Measurements from ENCODE around the gene NCKAP5L. TPM values are rescaled to one million over a fixed set of nuclear protein-coding genes. Genes with fewer than 3 reads are reported as not detected.

Gene NCKAP5L
- total RNA-seq, 1 donor from 2014 or later: 19.3 TPM

DNA sequence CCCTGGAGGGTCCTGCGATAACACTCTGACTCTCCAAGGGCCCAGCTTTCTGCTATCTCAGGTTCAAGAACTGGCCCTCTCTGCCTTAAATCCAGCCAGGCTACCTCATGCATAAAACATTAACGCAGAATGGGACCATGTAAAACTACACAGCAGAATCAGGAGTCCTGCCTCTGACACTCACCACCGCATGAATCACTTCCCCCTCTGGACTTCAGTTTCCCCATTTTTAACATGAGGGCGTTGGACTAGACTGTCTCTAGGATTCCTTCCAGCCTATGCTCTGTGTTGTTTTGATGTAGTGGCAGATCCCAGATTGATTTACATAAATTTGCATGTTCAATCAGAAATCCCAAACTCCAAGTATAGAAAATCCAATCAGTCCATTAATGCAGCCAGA is 3.3 kb downstream of the NCKAP5L start:
- H3K9ac ChIP-seq (ENCODE audit: low read depth in 1 of 3, low read length in 3 of 3): peak overlapping the region; percentile 27 to 61 (median 58)
- peaks cover 56 to 73% (median 58%) of the 10 kb centered on the region in 3 donors for H3K4me1 ChIP-seq (ENCODE audit: control insufficient read depth in 3 of 3, insufficient read depth in 3 of 3, low read length in 3 of 3)

DNA sequence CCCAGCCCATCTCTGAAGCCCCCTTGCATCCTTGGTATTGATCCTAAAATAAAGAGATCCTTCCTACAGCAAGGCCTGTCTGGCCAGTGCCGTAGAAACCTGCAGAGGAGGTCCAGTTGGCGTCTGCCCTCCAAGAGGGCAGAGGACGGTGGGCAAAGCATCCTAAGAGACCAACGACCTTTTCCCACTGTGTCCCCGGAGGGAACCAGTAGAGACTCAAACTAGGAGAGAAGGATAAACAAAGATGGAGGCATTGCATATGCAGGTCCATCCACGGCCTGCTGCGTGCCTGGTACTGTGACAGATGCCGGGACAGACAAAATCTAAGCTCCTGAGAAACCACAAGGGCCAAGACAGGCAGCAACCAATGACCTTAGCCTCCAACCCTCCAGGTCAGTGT is 3.8 kb downstream of the NCKAP5L start:
- Histone ChIP-seq H3K27ac (ENCODE audit: low read depth, low read length) (peak overlapping the region; percentile 84), H3K36me3 (ENCODE audit: control insufficient read depth in 3 of 3, insufficient read depth in 3 of 3, low read length in 3 of 3) (peaks cover 0 to 2% (median 0%) of the 10 kb centered on the region in 3 donors), H3K9me3 (ENCODE audit: control insufficient read depth in 3 of 3, low read length in 3 of 3) (no peaks in the 10 kb centered on the region), H3K4me3 (ENCODE audit: low read length in 3 of 3) (peak overlapping the region in 2 of 3 donors; percentile 31 to 55), H3K27me3 (ENCODE audit: control insufficient read depth in 3 of 3, insufficient read depth in 3 of 3, low read length in 3 of 3) (no peaks in the 10 kb centered on the region), H3K4me1 (ENCODE audit: control insufficient read depth in 3 of 3, insufficient read depth in 3 of 3, low read length in 3 of 3) (peaks cover 58 to 73% (median 59%) of the 10 kb centered on the region in 3 donors), H3K9ac (ENCODE audit: low read depth in 1 of 3, low read length in 3 of 3) (peak overlapping the region; percentile 27 to 61 (median 58))

More for the DNA sequence above, 3.3 kb downstream of the NCKAP5L start:
- H3K27me3 ChIP-seq (ENCODE audit: control insufficient read depth in 3 of 3, insufficient read depth in 3 of 3, low read length in 3 of 3): no peaks in the 10 kb centered on the region
- H3K4me3 ChIP-seq (ENCODE audit: low read length in 3 of 3): peak overlapping the region; percentile 31 to 55 (median 45)
- peaks cover 0 to 2% (median 0%) of the 10 kb centered on the region in 3 donors for H3K36me3 ChIP-seq (ENCODE audit: control insufficient read depth in 3 of 3, insufficient read depth in 3 of 3, low read length in 3 of 3)
- H3K27ac ChIP-seq (ENCODE audit: low read depth, low read length): peak overlapping the region; percentile 84
- no peaks in the 10 kb centered on the region for H3K9me3 ChIP-seq (ENCODE audit: control insufficient read depth in 3 of 3, low read length in 3 of 3)

DNA sequence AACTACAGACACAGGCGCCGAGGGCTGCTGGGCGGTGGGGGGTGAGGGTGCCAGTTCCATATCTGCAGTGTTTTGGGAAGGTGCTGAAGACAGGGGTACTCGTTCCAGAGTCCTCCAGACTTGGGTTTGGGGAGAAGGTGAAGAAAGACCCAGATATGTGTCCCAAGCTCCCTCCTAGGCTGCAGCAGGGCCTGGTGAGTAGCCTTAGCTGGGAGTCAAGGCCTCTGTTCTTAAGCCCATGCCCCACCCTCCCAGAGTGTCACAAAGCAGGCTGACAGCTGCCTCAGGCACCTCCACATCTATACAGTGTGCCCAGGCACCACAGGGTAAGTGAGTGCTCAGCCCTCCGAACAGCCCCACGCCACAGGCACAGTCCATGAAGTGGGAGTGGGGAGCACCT is 4.3 kb downstream of the NCKAP5L start:
- peaks cover 0 to 2% (median 0%) of the 10 kb centered on the region in 3 donors for H3K36me3 ChIP-seq (ENCODE audit: control insufficient read depth in 3 of 3, insufficient read depth in 3 of 3, low read length in 3 of 3)
- H3K27ac ChIP-seq (ENCODE audit: low read depth, low read length): peak overlapping the region; percentile 84
- peak overlapping the region in 1 of 3 donors; percentile 2 for H3K4me3 ChIP-seq (ENCODE audit: low read length in 3 of 3)
- no peaks in the 10 kb centered on the region for H3K9me3 ChIP-seq (ENCODE audit: control insufficient read depth in 3 of 3, low read length in 3 of 3)
- no peaks in the 10 kb centered on the region for H3K27me3 ChIP-seq (ENCODE audit: control insufficient read depth in 3 of 3, insufficient read depth in 3 of 3, low read length in 3 of 3)
- peak overlapping the region in 1 of 3 donors; percentile 30 for H3K9ac ChIP-seq (ENCODE audit: low read depth in 1 of 3, low read length in 3 of 3)
- peaks cover 55 to 68% (median 57%) of the 10 kb centered on the region in 3 donors for H3K4me1 ChIP-seq (ENCODE audit: control insufficient read depth in 3 of 3, insufficient read depth in 3 of 3, low read length in 3 of 3)

- Histone ChIP-seq H3K4me1 (ENCODE audit: control insufficient read depth in 3 of 3, insufficient read depth in 3 of 3, low read length in 3 of 3) (peaks cover 51 to 62% (median 54%) of the 10 kb centered on the region in 3 donors), H3K4me3 (ENCODE audit: low read length in 3 of 3) (no peak overlapping the region), H3K27ac (ENCODE audit: low read depth, low read length) (no peak overlapping the region), H3K27me3 (ENCODE audit: control insufficient read depth in 3 of 3, insufficient read depth in 3 of 3, low read length in 3 of 3) (no peaks in the 10 kb centered on the region), H3K36me3 (ENCODE audit: control insufficient read depth in 3 of 3, insufficient read depth in 3 of 3, low read length in 3 of 3) (peaks cover 0 to 2% (median 0%) of the 10 kb centered on the region in 3 donors), H3K9ac (ENCODE audit: low read depth in 1 of 3, low read length in 3 of 3) (peak overlapping the region in 1 of 3 donors; percentile 30), H3K9me3 (ENCODE audit: control insufficient read depth in 3 of 3, low read length in 3 of 3) (no peaks in the 10 kb centered on the region)
These were observed 4.9 kb downstream of the NCKAP5L start for GRCh38 chr12:49823350-49823749.

GRCh38 chr12:49821373-49822287 is 6.6 kb downstream of the NCKAP5L start:
- Histone ChIP-seq H3K27ac (ENCODE audit: low read depth, low read length) (no peak overlapping the region), H3K36me3 (ENCODE audit: control insufficient read depth in 3 of 3, insufficient read depth in 3 of 3, low read length in 3 of 3) (peaks cover 0 to 2% (median 0%) of the 10 kb centered on the region in 3 donors), H3K4me1 (ENCODE audit: control insufficient read depth in 3 of 3, insufficient read depth in 3 of 3, low read length in 3 of 3) (peaks cover 42 to 51% (median 45%) of the 10 kb centered on the region in 3 donors), H3K4me3 (ENCODE audit: low read length in 3 of 3) (no peak overlapping the region), H3K9ac (ENCODE audit: low read depth in 1 of 3, low read length in 3 of 3) (no peak overlapping the region), H3K27me3 (ENCODE audit: control insufficient read depth in 3 of 3, insufficient read depth in 3 of 3, low read length in 3 of 3) (no peaks in the 10 kb centered on the region), H3K9me3 (ENCODE audit: control insufficient read depth in 3 of 3, low read length in 3 of 3) (no peaks in the 10 kb centered on the region)

- no peaks in the 10 kb centered on the region for H3K9me3 ChIP-seq (ENCODE audit: control insufficient read depth in 3 of 3, low read length in 3 of 3)
- H3K4me1 ChIP-seq (ENCODE audit: control insufficient read depth in 3 of 3, insufficient read depth in 3 of 3, low read length in 3 of 3): peaks cover 25 to 33% (median 29%) of the 10 kb centered on the region in 3 donors
- peak overlapping the region; percentile 10 for H3K27ac ChIP-seq (ENCODE audit: low read depth, low read length)
- H3K36me3 ChIP-seq (ENCODE audit: control insufficient read depth in 3 of 3, insufficient read depth in 3 of 3, low read length in 3 of 3): peaks cover 0 to 4% (median 0%) of the 10 kb centered on the region in 3 donors
- H3K9ac ChIP-seq (ENCODE audit: low read depth in 1 of 3, low read length in 3 of 3): no peak overlapping the region
- no peaks in the 10 kb centered on the region for H3K27me3 ChIP-seq (ENCODE audit: control insufficient read depth in 3 of 3, insufficient read depth in 3 of 3, low read length in 3 of 3)
- no peak overlapping the region for H3K4me3 ChIP-seq (ENCODE audit: low read length in 3 of 3)
These were observed 8.4 kb downstream of the NCKAP5L start for GRCh38 chr12:49819786-49820185.

- peaks cover 12 to 20% (median 16%) of the 10 kb centered on the region in 3 donors for H3K4me1 ChIP-seq (ENCODE audit: control insufficient read depth in 3 of 3, insufficient read depth in 3 of 3, low read length in 3 of 3)
- no peaks in the 10 kb centered on the region for H3K27me3 ChIP-seq (ENCODE audit: control insufficient read depth in 3 of 3, insufficient read depth in 3 of 3, low read length in 3 of 3)
- no peaks in the 10 kb centered on the region for H3K9me3 ChIP-seq (ENCODE audit: control insufficient read depth in 3 of 3, low read length in 3 of 3)
- no peak overlapping the region for H3K4me3 ChIP-seq (ENCODE audit: low read length in 3 of 3)
- no peak overlapping the region for H3K27ac ChIP-seq (ENCODE audit: low read depth, low read length)
- peaks cover 0 to 2% (median 0%) of the 10 kb centered on the region in 3 donors for H3K36me3 ChIP-seq (ENCODE audit: control insufficient read depth in 3 of 3, insufficient read depth in 3 of 3, low read length in 3 of 3)
- H3K9ac ChIP-seq (ENCODE audit: low read depth in 1 of 3, low read length in 3 of 3): no peak overlapping the region
These were observed 9.8 kb downstream of the NCKAP5L start for GRCh38 chr12:49818241-49818895.

GRCh38 chr12:49813131-49813530 is 15.1 kb downstream of the NCKAP5L start:
- H3K4me3 ChIP-seq (ENCODE audit: low read length in 3 of 3): no peak overlapping the region
- H3K9ac ChIP-seq (ENCODE audit: low read depth in 1 of 3, low read length in 3 of 3): no peak overlapping the region
- H3K27ac ChIP-seq (ENCODE audit: low read depth, low read length): no peak overlapping the region
- H3K9me3 ChIP-seq (ENCODE audit: control insufficient read depth in 3 of 3, low read length in 3 of 3): no peaks in the 10 kb centered on the region
- peaks cover 24 to 28% (median 25%) of the 10 kb centered on the region in 3 donors for H3K4me1 ChIP-seq (ENCODE audit: control insufficient read depth in 3 of 3, insufficient read depth in 3 of 3, low read length in 3 of 3)
- H3K27me3 ChIP-seq (ENCODE audit: control insufficient read depth in 3 of 3, insufficient read depth in 3 of 3, low read length in 3 of 3): no peaks in the 10 kb centered on the region
- H3K36me3 ChIP-seq (ENCODE audit: control insufficient read depth in 3 of 3, insufficient read depth in 3 of 3, low read length in 3 of 3): peaks cover 0 to 2% (median 0%) of the 10 kb centered on the region in 3 donors

- no peak overlapping the region for H3K27ac ChIP-seq (ENCODE audit: low read depth, low read length)
These were observed 16.2 kb downstream of the NCKAP5L start for GRCh38 chr12:49811961-49812401.

More at GRCh38 chr12:49811961-49812401, 16.2 kb downstream of the NCKAP5L start:
- Histone ChIP-seq H3K4me1 (ENCODE audit: control insufficient read depth in 3 of 3, insufficient read depth in 3 of 3, low read length in 3 of 3) (peaks cover 26 to 32% (median 27%) of the 10 kb centered on the region in 3 donors), H3K36me3 (ENCODE audit: control insufficient read depth in 3 of 3, insufficient read depth in 3 of 3, low read length in 3 of 3) (peaks cover 0 to 5% (median 0%) of the 10 kb centered on the region in 3 donors), H3K4me3 (ENCODE audit: low read length in 3 of 3) (no peak overlapping the region), H3K9me3 (ENCODE audit: control insufficient read depth in 3 of 3, low read length in 3 of 3) (no peaks in the 10 kb centered on the region), H3K9ac (ENCODE audit: low read depth in 1 of 3, low read length in 3 of 3) (no peak overlapping the region), H3K27me3 (ENCODE audit: control insufficient read depth in 3 of 3, insufficient read depth in 3 of 3, low read length in 3 of 3) (no peaks in the 10 kb centered on the region)

Measured in skeletal muscle tissue (tissue), 4 donors.